Measurements from ENCODE around the gene TAF1C. TPM values are rescaled to one million over a fixed set of nuclear protein-coding genes. Genes with fewer than 3 reads are reported as not detected.

The TAF1C gene
- total RNA-seq, 2 donors from 2014 or later = 43.7 to 75.9 TPM

DNA sequence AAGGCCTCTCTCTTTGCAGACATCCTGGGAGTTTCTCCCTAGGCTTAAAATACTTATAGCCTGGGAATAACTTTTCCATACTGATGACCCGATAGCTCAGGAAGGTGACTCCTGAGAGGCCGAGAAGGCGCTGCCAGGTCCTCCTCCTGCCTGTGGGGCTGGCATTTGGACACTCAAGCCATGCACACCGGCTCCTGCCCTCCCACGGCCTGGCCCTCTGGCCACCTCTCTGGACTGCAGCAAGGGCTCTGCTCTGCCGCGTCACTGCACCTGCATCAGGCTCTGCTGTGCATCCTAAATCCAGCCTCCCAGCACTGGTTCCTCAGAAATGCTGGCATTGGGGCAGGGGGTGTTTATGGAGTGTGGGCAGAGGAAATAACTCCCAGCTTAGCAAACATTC lies 38.7 kb upstream of the TAF1C start:
- no peak overlapping the region for H3K4me3 ChIP-seq
- no peak overlapping the region for H3K27ac ChIP-seq
- H3K4me1 ChIP-seq (ENCODE audit: control insufficient read depth in 1 of 2, low read depth in 2 of 2) = peaks cover 12 to 18% of the 10 kb centered on the region in 2 donors
- TF ChIP-seq, protein P1, sequence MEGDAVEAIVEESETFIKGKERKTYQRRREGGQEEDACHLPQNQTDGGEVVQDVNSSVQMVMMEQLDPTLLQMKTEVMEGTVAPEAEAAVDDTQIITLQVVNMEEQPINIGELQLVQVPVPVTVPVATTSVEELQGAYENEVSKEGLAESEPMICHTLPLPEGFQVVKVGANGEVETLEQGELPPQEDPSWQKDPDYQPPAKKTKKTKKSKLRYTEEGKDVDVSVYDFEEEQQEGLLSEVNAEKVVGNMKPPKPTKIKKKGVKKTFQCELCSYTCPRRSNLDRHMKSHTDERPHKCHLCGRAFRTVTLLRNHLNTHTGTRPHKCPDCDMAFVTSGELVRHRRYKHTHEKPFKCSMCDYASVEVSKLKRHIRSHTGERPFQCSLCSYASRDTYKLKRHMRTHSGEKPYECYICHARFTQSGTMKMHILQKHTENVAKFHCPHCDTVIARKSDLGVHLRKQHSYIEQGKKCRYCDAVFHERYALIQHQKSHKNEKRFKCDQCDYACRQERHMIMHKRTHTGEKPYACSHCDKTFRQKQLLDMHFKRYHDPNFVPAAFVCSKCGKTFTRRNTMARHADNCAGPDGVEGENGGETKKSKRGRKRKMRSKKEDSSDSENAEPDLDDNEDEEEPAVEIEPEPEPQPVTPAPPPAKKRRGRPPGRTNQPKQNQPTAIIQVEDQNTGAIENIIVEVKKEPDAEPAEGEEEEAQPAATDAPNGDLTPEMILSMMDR (IDR thresholded peaks at IDR 0.05) = no peak
- no peaks in the 10 kb centered on the region for H3K36me3 ChIP-seq
- ATAC-seq (ENCODE audit: insufficient number of reproducible peaks, low FRiP score, low read depth) = no peak
- no peak for DNase-seq (ENCODE audit: low spot score)
- H3K9me3 ChIP-seq = no peaks in the 10 kb centered on the region
- H3K27me3 ChIP-seq (replicated peaks; ENCODE audit: insufficient read depth) = no peaks in the 10 kb centered on the region

DNA sequence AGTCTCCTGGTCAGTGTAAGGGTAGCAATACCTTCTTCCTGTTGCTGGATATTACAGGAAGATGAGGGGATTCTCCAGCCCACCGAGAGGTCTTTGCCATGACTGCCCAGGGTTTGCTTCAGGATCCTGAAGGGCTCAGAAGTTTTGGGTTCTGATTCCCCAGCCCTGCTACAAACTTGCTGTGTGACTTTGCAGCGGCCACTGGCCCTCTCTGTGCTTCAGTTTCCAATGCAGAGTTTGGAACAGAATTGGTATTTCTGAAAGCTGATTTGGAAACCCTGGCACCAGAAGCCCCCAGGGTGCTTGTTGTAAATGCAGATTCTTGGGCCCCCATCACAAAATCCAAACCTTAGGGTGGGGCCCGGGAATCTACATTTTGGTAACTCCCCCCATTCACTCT lies 38.3 kb upstream of the TAF1C start:
- Histone ChIP-seq H3K27ac (no peak overlapping the region), H3K9me3 (no peaks in the 10 kb centered on the region), H3K27me3 (replicated peaks; ENCODE audit: insufficient read depth) (no peaks in the 10 kb centered on the region), H3K36me3 (no peaks in the 10 kb centered on the region), H3K4me3 (no peak overlapping the region), H3K4me1 (ENCODE audit: control insufficient read depth in 1 of 2, low read depth in 2 of 2) (peaks cover 12 to 18% of the 10 kb centered on the region in 2 donors)
- ATAC-seq (ENCODE audit: insufficient number of reproducible peaks, low FRiP score, low read depth) = no peak
- TF ChIP-seq, protein P1 (IDR thresholded peaks at IDR 0.05) = no peak
- no peak for DNase-seq (ENCODE audit: low spot score)

DNA sequence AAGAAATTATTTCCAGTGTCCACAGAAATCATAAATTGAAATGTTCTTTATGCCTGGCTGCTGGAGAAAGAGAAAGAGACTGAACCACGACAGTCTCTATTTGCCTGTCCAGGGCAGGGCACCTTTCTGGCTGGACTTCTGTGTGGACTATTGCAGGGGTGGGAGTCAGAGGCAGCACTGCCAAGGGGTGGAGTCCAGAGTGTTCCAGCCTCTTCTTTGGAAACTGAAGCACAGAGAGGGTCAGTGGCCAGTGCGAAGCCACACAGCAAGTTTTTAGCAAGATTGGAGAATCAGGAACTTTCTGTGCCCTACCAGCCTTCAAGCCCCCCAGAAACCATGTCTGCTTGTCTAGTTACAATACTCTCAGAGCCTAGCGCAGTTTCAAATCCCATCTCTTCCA lies 37.7 kb upstream of the TAF1C start:
- ATAC-seq (ENCODE audit: insufficient number of reproducible peaks, low FRiP score, low read depth) (no peak), DNase-seq (ENCODE audit: low spot score) (no peak)
- Histone ChIP-seq H3K27me3 (replicated peaks; ENCODE audit: insufficient read depth) (no peaks in the 10 kb centered on the region), H3K4me1 (ENCODE audit: control insufficient read depth in 1 of 2, low read depth in 2 of 2) (peaks cover 12 to 18% of the 10 kb centered on the region in 2 donors), H3K36me3 (no peaks in the 10 kb centered on the region), H3K9me3 (no peaks in the 10 kb centered on the region), H3K4me3 (no peak overlapping the region), H3K27ac (no peak overlapping the region)
- TF ChIP-seq, protein P1 (IDR thresholded peaks at IDR 0.05) = no peak

DNA sequence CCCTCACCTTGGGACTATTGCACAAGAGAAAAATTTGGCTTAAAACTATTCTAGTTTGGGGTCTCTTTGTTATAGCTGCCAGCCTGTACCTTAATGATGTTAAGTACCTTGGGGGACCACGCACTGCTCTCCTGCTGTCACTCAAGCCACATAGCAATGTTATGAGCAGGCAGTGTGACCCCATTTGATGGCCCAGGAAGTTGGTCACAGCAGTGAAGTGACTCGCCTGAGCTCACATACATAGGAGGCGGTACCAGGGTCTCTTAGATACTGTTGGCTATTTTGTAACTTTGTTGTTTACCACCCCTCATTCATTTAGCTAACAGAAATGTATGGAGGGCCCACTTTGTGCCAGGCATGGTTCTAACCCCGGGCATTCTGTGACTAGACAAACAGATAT lies 36.6 kb upstream of the TAF1C start:
- Histone ChIP-seq H3K27ac (no peak overlapping the region), H3K9me3 (no peaks in the 10 kb centered on the region), H3K36me3 (no peaks in the 10 kb centered on the region), H3K4me1 (ENCODE audit: control insufficient read depth in 1 of 2, low read depth in 2 of 2) (peaks cover 8 to 12% of the 10 kb centered on the region in 2 donors), H3K27me3 (replicated peaks; ENCODE audit: insufficient read depth) (no peaks in the 10 kb centered on the region), H3K4me3 (no peak overlapping the region)
- DNase-seq (ENCODE audit: low spot score) (no peak), ATAC-seq (ENCODE audit: insufficient number of reproducible peaks, low FRiP score, low read depth) (no peak)
- TF ChIP-seq, protein P1 (IDR thresholded peaks at IDR 0.05) = no peak

DNA sequence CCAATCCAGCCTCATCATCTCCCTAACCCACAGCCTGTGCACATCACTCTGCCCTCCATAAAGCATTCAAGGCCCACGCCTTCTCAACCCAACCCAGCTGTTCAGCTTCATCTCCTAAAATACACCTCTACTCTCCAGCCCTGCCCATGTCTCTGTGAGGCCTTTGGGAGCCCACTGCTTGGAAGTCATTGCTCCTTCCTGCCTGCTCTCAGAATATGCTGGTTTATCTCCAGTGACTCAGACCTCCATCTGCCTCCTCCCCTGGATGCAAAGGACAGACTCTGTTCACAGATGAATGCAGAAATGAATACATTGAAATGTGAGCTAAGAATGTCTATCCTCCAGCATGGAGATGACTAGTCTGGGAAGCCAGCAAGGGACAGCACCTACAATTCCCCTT lies 34.0 kb upstream of the TAF1C start:
- no peaks in the 10 kb centered on the region for H3K9me3 ChIP-seq
- TF ChIP-seq, protein P1 (IDR thresholded peaks at IDR 0.05) = no peak
- H3K4me1 ChIP-seq (ENCODE audit: control insufficient read depth in 1 of 2, low read depth in 2 of 2) = no peaks in the 10 kb centered on the region
- no peak overlapping the region for H3K4me3 ChIP-seq
- DNase-seq (ENCODE audit: low spot score) (no peak), ATAC-seq (ENCODE audit: insufficient number of reproducible peaks, low FRiP score, low read depth) (no peak)
- H3K27me3 ChIP-seq (replicated peaks; ENCODE audit: insufficient read depth) = no peaks in the 10 kb centered on the region
- H3K27ac ChIP-seq = no peak overlapping the region
- H3K36me3 ChIP-seq = no peaks in the 10 kb centered on the region

All from thoracic aorta (tissue), 2 donors.